Measurements from ENCODE around the gene FBXW7.
"Not testable (repeated sequence)": the region's sequence is repeated elsewhere in the genome, so short reads cannot be mapped to it uniquely, and the experiment has no call there.

Gene FBXW7

DNA sequence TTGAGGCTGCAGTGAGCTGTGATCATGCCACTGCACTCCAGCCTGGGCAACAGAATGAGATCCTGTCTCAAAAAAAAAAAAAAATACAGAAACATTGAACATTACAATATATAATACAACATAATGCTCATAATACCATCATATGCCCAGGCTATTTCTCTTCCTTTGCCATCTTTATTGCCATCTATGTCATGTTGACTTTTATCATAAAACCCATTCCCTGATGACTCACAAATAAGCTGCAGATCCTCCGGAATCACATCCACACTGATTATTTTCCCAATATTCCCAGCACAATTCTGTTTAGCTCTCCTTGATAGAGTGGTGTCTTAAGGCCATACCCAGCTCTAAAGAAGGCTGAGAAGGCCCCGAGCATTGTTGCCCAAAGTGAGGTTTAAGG, 9.2 kb upstream of the FBXW7 start:
- DNase-seq, result no peak

DNA sequence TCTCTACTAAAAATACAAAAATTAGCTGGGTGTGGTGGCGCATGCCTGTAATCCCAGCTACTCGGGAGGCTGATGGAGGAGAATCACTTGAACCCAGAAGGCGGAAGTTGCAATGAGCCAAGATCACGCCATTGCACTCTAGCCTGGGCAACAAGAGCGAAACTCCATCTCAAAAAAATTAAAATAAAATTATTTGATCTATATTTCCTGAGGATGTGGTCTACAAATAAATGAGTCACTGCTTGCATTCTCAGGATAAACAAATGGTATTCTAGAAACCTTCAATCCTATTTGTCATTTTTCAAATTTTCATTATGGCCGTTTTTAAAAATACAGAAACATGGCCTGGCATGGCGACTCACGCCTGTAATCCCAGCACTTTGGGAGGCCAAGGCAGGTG, 8.6 kb upstream of the FBXW7 start:
- not testable (repeated sequence) for DNase-seq

DNA sequence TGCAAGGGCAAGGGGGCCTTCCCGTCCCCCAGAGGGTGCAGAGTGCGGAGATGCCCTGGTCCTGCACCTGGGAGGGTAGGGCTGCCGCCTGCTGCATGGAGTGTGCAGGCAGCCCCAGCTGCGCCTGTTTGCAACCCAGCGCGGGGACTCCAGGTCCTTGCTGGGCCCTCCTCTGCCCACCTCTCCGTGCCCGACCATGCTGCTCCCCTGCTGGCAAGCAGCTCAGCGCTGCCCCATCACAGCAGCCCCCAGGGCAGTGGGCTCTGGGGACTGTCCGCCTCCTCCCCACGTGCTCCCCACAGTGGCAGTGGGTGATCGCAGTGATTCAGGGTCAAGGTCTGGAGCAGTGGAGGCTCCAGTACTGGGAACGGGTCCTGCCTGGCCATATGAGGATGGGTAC, 5.0 kb upstream of the FBXW7 start:
- DNase-seq, result no peak

DNA sequence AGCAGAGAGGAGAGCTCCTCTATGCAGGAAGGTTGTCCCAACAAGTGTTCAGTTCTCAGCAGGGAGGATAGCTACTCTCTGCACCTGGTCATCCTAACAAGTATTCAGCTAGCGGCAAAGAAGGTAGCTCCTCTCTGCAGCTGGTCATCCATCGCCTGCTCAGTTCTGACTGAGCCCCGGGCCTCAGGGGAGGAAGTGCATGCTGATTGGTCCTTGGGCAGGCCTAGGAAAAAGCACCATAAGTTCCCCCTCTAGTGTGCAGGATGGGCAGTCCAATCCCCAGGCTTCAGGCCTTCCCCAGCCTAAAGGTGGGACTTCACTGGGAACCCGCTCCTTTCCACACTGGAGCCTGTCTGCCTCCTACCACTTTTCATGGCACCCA, 4.4 kb upstream of the FBXW7 start:
- DNase-seq, result no peak

DNA sequence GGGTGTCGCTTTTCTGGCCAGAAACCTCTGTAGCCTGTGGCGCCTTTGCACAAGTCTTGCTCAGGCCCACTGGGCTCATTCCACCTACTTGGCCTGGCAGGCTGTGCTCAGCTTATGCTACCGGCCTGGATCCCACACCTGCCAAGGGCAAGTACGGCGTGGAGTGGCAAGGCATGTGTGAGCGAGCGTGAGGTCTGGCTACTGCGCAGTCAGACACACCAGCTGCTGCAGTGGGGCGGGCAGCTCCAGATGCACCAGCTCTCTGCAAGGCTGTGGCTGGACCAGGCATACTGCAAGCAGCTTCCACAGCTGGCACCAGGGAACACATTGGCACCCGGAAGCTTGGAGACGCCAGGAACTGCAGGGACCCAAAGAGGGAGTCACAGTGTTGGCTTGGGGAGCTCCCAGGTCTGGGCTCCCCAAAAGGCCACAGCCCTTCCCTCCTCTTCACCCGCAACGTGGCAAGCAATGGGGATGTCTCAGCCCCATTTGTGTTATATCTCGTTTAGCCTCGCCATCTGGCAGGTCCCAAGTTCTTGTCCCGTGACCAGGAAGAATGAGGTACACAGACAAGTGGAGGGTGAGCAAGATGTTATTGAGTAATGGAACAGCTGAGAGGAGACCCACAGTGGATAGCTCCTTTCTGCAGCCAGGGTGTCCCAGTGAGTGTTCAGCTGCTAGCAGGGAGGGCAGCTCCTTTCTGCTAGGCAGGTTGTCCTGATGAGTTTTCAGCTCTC, 3.8 kb upstream of the FBXW7 start:
- DNase-seq, result no peak

DNA sequence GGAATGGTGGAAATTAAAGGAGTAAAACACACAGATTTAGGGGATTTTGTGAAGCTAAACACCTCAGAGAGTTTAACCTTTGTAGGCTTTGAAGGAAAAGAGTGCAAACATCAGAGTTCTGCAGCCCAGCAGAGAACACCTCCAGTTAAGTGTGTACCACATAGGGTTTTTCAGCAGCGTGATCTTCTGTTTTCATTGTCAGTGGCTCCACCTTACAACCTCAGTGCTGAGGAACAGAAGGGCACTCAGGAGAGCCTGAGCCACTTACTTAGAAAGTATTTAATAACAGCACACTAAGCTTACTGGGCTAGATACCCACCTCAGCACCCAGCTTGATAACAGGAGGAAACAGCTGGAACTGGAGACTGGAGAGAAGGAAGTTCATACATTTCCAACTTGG, 2.0 kb upstream of the FBXW7 start:
- DNase-seq, result no peak

DNA sequence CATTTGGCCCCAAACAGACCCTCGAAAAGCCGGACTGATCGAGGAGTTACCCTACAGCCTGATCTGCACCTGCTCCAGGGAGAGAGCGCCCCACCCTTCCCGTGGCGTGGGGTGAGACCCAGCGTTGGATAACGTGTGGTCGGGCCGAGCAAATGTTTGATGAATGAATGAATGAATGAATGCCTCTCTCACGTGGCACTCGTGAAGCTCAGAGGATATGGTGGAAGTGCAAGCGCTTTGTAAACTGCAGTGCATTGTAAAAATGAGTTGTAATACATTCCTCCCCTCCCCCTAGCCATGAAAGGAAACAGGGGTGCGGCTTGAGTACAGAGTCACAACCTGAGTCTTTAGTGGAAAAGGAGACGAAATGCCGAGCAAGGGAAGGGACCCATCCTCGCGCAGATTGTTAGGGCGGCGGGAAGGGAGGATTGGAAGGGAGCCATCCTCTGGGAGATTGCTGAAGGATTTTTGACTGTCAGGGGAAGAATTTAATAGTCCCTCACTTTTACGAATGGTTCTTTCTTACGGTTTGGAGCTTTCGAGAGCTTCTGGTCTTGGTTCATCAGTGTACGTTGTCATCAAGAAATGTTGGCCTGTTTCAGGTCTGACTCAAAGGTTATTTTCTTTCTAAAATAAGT, 772 bp upstream of the FBXW7 start:
- peak; percentile 27 for DNase-seq

DNA sequence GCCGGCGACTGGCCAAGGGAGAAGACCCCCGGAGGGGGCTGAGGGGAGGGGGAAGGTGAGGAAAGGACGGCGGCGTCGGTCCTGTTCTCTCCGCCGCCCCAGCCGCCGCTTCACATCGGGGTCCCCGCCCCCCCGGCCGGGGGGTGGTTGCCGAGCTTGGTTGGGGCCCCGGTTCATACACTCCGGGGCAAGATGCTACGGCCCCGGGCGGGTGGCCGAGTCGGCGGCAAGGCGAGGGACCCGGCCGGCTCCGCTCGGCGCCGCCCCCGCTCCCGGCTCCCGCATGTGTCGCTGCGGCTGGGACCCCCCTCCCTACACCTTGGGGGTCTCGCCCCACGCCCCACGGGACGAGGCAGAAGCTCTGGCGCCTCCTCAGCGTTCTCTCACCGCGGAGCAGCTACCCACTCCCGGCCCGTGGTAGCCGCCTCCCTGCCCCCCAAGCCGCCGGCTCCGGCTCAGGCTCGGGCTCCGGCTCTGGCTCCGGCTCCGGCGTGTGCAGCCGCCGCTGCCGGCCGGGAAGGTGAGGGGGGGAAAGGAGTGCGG, 461 bp downstream of the FBXW7 start:
- DNase-seq, result no peak

DNA sequence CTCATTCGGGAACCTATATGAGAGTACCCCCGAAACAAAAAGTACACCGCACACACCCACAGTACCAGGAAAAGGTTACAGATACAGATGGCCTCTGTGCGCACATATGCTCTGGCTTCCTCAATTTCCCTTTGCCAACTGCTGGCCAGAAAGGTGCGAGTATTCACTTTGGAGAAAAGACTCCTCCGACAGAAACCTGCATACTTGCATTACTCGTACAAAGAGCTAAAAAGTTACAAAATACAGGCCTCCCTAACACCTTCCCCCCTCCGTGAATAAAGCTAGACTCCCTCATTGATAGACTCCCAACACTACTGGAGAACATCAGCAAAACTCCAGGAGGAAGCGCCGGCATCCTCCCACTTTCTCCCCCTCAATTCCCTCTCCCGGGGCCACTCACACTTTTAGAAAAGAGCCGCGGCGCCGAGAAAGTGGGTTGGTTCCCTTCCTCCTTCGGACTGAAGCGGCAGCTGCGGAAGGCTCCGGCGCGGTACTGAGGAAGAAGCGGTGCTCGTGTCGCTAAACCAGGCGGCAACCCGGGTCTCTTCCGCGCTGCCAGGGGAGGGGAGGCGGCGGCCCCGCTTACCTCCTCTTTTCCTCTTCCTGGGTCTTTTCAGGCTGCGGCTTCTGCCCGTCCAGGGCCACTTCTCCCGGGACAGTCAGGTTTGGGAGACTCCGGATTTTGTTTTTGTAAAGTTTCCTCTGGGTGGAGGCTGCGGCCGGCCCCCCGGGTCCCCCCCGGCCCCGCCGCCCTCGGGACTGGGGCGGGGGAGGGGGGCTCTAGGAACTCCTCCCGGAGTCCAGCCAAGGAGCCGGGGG, 1.1 kb downstream of the FBXW7 start:
- peak; percentile 13 for DNase-seq

DNA sequence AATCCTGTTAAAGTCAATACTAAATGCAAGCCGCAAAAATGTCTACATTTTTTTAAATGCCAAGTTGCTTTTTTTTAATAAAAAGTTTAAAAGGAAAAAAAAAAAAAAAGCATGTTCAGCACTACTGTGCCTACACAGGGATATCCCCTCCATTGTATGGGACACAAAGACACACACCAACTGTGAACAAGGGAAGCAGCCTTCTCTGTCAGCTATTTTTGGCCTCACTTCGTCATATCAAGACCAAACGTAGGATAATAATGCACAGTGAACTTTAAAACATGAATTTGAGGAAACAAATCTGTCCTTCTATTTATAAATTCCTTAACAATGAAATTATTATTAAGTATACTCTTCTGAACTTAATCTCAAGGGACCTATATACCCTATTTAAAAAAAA, 4.4 kb downstream of the FBXW7 start:
- no peak for DNase-seq

DNA sequence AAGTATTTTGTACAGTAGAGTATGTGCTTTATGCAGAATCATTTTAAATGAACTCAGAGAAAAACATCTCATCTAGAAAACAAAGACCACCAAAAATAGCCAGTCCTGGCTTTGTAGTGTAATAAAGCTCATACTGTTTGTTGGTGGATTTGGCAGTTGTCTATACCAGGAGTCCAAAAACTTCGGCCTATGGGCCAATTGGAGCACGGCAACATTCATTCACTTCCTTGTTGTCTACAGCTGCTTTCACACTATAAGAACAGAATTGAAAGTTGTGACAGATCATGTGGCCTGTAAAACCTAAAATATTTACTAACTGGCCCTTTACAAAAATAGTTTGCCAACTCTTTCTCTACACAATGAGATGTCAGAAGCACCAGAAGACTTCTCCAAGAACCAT, 5.3 kb downstream of the FBXW7 start:
- DNase-seq, result no peak

DNA sequence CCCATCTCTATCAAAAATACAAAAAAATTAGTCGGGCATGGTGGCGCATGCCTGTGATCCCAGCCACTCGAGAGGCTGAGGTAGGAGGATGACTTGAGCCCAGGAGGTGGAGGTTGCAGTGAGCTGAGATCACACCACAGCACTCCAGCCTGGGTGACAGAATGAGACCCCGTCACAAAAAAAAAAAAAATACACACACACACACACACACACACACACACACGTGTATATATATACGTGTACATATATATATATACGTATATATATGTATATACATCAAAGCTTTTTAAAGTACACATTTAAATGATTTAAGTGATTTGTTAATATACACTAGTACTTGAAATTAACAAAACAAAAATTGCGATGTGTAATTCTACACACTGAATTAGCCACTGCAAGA, 6.0 kb downstream of the FBXW7 start:
- DNase-seq, result no peak

DNA sequence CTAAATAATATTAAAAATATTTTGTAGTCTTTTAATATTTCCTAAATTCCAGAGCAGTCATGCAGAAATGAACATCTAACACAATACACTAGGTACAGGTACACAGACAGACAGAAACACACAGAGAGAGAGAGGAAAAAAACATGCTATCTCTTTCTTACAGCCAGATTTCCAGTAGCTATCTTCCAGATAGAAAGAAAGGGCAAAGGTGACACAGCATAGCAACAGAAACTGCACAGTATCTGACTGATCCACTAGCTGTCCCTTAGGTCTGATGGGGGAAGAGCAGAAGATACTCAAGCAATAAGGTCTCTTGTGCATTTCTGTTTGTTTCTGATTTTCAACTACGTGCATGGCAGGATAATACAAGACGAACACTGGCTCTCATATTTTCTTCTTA, 7.8 kb downstream of the FBXW7 start:
- DNase-seq, result no peak

DNA sequence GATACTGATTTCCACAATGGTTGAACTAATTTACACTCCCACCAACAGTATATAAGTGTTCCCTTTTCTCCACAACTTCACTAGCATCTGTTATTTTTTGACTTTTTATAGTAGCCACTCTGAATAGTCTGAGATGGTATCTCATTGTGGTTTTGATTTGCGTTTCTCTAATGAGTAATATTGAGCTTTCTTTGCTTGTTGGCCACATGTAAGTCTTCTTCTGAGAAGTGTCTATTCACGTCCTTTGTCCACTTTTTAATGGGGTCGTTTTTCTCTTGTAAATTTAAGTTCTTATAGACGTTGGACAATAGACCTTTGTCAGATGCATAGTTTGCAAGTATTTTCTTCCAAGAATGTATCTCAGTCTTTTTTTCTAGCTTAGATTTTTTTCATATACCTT, 10.0 kb downstream of the FBXW7 start:
- DNase-seq, result no peak

DNA sequence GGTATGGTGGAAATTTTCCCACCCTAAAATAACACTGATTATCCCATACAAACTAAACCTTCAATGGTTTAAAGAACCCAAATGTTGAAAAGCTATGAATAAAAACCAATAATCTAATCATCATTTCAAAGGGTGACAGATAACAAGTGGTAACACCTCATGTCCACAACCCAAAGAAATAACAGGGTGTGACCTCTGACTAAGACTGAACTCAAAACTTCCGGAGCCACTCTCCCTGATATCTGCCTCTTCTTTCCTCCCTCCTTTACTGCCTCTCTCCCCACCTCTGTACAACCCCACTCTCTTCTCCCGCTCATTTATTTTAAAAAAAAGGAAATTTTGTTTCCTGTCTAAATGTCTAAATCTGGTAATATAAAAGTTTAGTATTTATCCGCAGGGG, 11.5 kb downstream of the FBXW7 start:
- no peak for DNase-seq

DNA sequence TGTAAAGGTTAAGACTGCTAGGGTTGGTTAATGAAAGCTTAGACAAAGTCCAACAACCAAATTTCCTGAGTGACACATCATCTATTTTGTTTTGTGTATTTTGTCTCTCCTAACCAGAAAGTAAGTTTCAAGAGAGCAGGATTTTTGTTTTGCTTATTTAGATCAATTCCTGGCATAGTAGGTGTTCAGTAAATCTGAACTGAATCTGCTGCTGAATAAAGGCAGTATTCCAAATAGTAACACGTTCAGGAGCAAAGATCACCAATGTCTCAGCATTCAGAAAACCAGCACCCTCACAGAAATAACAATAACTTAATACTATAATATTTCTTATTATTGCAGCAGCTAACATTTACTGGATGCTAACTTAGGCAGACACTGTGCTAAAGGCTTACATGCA, 12.2 kb downstream of the FBXW7 start:
- DNase-seq, result no peak

DNA sequence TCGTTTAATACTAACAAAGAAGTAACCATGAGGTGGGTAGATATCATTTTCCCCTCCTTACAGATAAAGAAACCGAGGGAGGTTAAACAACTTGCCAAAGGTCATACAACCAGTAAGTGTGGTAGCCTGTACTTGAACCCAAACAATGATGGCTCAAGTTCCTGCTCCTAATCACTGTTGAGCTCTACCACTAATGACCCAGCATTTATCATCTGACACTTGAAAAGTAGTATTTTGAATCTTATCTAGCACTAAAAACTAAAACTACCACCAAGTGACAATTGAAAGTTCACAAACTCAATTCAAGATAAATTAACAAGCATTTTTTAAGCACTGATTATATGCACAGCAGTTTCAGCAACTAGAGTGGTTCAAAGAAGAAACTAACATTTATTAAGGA, 13.1 kb downstream of the FBXW7 start:
- no peak for DNase-seq

DNA sequence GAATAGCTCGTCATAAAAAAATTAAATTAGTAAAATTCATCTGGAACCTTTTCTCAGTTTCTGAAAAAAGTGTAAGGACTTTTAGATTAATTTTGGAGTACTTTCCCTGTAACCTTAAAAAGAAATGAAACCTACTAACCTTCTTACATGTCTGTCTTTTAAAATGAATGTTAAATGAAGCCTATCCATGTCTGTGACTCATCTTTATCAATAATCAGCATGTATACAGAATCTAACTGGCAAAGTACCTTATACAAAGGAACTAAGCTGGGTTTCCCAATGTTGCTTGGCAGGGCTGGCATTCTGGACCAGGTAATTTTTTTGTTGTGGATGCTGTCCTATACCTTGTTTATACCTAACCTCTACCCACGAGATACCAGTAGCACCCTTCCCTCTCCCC, 13.6 kb downstream of the FBXW7 start:
- DNase-seq, result no peak

DNA sequence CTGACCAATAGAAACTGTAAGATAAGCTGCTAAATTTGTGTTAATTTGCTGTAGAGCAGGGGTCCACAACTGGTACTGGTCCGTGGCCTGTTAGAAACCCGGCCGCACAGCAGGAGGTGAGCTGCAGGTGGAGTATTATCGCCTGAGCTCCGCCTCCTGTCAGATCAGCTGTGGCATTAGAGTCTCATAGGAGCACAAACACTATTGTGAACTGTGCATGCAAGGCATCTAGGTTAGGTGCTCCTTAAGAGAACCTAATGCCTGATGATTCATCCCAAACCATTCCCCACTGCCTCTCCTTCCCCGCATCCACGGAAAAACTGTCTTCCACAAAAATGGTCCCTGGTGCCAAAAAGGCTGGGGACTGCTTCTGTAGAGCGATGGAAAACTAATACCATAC, 19.7 kb downstream of the FBXW7 start:
- DNase-seq, result peak; percentile 40

DNA sequence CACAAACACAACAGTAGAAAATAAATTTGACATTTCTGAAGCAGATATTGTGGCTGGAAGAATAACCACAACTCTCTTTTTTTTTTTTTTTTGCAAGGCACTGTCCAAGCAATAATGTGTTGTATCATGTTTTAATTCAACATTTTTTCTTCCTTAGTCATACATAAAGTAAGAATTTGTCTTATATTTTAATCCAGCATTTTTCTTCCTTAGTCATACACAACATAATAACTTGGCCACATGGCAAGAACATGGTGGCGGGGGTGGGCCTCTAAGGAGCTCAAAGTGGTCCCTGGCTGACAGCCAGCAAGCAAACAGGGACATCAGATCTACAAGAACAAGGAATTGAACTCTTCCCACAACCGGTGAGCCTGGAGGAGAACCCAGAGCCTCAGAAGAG, 20.2 kb downstream of the FBXW7 start:
- peak; percentile 86 for DNase-seq

DNA sequence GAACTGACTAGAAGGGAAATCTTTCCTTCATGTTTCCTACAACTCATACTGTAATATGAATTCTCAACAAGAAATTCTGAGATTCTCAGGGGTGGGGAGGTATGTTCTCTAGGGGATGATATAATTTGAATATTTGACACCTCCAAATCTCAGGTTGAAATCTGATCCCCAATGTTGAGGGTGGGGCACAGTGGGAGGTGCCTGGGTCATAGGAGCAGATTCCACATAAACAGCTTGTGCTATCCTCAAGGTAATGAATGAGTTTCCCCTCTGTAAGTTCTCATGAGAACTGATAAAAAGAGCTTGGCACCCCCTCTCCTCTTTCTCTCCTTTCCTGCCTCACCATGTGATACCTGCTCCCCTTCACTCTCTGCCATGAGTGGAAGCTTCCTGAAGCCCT, 21.5 kb downstream of the FBXW7 start:
- DNase-seq, result no peak

DNA sequence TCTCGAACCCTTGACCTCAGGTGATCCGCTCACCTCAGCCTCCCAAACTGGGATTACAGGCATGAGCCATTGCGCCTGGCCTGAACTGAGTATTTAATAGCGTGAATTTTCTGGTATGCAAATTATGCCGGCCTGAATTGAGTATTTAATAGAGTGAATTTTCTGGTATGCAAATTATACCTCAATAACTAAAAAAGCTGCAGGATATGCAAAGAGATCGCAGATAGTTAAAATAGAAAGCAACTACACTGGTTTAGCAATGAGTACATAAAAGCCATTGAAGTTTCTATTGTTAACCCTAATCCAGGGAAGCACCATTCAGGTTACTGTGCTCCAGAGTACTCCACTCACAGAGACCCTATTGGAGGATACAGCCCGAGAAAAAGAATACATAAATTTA, 22.8 kb downstream of the FBXW7 start:
- DNase-seq, result no peak

DNA sequence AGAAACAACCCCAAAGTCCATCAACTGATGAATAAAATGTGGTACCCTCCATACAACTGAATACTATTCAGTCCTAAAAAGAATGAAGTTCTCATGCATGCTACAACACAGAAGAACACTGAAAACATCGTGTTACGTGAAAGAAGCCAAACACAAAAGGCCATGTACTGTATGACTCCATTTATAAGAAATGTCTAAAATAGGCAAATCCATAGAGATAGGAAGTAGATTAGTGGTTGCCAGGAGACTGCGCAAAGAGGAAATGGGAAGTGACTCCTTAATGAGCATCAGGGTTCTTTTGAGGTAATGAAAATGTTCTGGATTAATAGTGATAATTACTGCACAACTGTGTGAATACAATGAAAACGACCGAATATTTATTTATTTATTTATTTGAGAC, 23.4 kb downstream of the FBXW7 start:
- no peak for DNase-seq
